ENCODE data around the gene FGFR3.

GRCh38 chr4:1802720-1803522 is 9.8 kb downstream of the FGFR3 start:
- TF ChIP-seq CTCF (IDR thresholded peaks at IDR 0.05) (no peak), POLR2A (IDR thresholded peaks at IDR 0.05) (no peak)
